GM19372 (cell line): ENCODE data around the gene RAD9A.

Experiments
- ATAC-seq: cut with Tn5 transposase; IDR thresholded peaks from one replicate; pipeline ENCODE4 v1.9.1; 2021; ENCODE audit warnings: mild to moderate bottlenecking, low read depth, moderate library complexity; ENCODE audit not compliant: unreplicated experiment

RAD9A gene

DNA sequence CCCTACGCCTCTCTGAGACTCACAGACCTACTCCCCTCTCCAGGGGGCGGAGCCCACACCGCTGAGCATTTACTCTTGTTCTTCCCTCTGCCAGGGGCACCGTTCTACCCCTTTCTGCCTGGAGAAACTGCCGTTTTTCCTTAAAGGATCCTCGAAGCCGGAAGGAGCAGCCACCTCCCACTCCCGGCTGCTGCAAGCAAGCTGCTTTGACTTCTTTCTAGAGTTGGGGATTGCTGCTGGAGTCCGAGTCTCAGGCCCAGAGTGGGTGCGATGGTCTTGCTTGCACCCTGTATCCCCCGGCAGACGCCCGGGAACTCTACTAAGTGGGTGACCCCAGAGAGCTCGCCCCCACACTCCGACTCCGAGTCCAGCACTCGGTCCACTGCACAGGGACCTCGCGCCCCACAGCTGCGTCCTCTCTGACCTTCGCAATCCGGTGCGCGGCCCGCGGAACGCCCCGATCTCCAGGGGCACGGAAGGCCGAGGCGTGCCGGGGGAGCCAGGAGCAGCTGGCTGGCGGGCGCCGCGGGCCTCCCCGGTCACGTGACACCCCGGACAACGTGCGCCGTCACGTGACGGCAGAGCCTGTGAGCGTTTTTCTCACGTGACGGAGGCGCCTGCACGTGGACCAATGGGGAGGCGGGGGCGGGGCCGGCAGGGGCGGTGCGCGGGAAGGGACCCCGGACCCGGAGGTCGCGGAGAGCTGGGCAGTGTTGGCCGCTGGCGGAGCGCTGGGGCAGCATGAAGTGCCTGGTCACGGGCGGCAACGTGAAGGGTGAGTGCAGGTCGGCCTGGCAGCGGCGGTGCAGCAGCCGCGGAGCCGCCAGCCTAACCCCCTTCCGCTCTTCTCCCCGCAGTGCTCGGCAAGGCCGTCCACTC lies at the start of gene RAD9A:
TSS of gene RAD9A (plus strand) at position 683 of the 879 bp plus-strand sequence. CDS start at position 742, 59 bp downstream.
- ATAC-seq, result peak; percentile 67

DNA sequence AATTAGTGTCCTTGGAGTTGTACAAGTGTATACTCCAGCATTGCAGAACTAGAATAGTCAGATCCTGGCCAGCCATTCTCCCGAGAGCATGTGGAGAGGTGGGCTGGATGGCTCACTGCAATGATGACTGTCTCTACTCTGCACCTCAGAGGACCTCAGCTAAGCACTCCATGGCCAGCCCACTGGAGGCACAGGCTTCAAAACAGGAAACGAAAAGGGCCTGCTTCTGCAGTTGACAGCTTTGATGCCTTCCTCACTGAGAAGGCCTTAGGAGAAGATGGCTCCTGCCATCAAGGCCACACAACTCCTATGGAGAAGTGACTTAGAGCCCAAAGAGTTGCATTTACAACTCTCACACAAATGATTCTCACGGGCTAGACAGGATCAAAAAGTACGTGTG lies 47.5 kb upstream of the RAD9A start:
- ATAC-seq, result no peak

DNA sequence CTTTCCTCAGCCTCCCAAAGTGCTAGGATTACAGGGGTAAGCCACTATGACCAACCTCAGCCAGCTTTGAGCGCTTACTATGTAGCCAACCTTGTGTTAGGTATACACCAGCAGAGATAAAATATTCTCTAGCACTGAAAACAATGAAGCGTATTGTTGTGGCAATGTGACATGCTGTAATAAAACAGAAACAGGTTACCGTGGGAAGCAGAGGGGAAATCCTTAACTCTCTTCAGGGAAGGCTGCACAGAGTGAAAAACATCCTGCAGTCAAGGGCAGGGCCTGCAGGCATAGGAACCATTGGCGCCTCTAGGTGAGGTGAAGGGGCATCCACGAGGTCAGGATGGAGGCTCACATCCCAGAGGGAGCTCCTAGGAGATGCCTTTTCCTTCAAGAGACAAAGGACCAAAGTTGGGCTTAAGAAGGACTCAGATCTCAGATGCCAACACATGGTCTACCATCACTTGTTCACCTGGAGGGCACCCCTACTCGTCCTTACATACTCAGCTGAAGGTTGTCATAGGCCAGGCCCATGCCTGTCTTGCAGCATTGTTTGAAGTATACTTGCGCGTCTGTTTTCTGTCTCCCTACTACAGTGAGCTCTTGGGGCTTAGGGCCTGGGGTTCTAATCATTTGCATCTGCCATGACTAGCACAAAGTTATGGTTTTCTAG lies 46.4 kb upstream of the RAD9A start:
- no peak for ATAC-seq

DNA sequence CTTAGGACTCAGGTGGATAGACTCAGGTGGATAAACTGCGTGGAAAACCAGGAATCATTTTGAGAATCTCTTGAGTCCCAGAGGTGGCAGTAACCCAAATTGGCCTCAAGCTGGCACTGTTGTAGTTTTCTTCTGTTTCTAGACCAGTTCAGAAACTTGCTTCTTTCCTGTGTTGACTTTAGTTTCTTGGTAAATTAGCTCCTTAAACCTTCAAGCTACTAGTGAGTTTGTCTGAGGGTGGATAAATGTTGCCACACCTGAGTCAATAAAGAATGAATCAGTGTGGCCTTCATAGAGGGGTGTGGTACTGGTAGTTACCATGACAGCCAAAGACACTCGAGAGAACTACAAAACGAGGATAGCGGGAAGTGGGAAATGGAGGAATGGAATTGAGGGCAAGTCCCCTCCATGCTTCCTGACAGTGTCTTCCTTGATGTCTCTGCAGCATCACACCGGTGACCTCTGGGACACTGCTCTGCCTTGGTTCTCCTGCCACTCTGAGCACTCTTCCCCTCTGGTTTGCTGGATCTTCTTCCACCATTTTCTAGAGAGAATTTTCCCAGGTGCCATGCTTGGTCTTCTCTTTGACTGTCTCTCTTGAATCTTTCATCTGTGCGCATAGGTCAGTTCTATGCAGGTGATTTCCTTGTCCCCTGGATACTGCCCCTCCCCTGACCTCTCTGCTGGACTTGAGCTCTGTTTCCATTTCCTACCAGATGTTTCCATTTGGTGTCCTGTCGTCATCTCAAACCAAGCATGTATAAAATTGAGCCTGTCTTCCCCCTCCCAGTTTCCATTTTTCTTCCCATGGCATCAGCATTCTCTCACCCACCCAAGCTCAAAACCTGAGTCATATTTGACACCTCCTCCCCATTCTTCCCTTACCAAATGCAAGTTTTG lies 45.6 kb upstream of the RAD9A start:
- no peak for ATAC-seq

DNA sequence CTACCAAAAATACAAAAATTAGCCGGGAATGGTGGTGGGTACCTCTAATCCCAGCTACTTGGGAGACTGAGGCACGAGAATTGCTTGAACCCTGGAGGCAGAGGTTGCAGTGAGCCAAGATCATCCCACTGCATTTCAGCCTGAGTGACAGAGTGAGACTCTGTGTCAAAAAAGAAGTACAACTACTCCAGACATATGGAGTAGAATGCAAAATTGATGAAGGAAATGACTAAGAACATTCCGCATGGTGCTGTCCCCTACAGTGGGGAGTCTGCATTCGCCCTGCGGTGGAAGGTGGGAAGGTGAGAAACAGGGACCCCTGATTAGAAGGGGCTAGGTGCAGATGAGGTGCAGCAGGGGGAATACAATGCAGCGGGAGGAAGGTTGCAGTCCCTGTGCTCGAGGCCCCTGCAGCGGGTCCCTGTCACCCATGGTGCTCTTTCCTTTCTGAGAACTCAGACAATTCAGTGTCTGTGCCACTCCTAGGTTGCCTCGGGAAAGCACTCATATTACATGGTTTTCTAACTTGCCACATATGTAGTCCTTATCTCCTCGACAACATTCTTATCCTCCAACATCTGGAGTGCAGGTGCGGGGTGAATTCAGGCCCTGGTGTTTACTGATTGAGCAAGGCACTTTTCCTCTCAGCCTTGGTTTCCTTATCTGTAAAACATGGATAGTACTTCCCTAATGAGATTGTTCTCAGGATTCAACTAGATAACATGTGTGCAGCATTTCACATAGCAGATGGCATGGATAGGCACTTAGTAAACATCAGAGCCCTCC lies 43.6 kb upstream of the RAD9A start:
- ATAC-seq, result no peak

DNA sequence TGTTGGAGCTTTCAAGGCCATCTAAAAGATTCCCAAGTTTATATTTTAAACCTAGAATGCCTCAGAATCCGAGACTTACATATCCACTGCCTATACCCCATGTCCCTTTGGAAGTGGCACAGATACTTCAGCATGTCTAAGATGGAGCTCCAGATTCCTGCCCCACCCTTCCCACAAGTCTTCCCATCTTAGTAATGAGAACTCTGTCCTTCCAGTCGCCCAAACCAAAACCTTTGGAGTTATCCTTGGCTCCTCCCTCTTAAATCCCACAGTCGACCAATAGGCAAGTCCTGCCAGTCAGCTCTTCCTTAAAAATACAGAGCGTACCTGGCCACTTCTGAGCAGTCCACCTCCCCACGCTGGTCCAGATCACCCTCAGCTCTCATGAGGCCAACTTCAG lies 42.8 kb upstream of the RAD9A start:
- ATAC-seq, result no peak

DNA sequence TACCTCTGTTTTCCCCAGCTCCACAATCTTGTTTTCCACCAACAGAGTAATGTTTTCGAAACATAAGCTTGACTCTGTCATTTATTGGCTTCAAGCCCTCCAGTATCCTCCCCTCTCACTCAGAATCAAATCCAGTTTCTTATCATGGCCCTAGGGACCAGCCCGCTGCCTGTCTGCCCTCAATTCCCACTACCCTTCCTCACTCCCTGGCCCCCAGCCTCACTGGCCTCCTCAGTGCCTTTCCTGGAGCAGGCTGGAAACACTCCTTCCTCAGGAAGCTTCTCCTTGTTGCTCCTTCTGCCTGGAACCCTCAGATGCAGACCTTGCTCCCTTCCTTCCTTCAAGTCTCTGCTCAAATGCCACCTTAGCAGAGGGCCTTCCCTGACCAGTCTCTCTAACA lies 42.3 kb upstream of the RAD9A start:
- no peak for ATAC-seq

DNA sequence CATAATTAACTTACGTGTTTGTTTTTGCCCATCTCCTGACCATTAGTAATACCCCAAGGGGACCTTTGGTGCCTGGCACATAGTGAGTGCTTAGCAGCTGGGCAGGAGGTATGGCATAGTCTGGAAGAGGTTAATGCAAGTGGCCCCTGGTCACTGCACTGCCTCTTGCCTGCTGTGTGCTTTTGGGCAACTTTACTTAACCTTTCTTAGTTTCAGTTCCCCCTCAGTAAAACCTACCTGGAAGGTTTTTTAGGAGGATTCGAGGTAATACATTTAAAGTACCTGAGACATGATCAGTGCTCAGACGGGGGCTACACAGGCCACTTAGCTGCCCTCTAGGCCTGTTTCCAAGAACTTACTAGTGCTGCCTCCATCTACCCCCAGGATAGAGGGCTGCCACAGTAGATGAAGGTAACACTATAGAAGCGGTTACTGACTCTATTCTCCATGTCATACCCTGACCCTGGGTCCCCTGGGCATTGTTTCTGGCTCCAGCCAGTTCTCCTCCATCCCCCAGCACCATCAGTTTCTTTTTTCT lies 41.8 kb upstream of the RAD9A start:
- ATAC-seq, result no peak

DNA sequence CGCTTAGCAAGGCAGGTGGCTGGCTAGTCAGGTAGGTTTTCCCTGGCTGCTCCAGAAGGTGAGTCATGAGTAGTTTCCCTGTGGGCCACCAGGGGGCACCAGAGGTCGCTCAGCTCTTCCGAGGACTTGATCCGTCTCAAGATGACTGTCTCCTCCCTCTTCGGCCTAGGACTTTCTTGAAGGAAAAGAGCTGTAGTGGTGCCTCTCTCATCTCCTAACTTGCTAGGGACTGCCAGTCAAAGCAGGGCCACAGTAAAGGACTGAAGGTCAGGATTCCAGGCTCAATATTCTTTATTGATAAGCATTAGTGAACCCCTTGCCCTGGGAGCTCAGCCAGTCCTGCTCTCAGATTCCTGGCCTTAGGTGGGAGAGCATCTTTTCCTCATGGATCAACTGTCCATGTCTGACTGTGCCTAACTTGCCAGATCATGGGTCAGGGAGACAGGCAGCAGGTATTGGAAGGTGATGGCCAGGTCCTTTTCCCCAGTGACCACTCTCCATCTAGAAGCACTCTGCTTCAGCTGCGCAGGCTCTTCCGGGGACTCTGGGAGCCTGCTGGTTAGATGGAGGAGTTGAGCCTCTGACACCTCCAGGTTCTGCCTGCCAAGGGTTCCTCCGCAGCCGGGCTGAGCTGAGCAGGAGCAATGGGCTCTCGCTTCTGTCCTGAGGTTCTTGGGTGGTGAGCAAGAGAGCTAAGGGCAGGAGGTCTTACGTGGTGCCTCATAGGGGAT lies 40.3 kb upstream of the RAD9A start:
- ATAC-seq, result no peak

DNA sequence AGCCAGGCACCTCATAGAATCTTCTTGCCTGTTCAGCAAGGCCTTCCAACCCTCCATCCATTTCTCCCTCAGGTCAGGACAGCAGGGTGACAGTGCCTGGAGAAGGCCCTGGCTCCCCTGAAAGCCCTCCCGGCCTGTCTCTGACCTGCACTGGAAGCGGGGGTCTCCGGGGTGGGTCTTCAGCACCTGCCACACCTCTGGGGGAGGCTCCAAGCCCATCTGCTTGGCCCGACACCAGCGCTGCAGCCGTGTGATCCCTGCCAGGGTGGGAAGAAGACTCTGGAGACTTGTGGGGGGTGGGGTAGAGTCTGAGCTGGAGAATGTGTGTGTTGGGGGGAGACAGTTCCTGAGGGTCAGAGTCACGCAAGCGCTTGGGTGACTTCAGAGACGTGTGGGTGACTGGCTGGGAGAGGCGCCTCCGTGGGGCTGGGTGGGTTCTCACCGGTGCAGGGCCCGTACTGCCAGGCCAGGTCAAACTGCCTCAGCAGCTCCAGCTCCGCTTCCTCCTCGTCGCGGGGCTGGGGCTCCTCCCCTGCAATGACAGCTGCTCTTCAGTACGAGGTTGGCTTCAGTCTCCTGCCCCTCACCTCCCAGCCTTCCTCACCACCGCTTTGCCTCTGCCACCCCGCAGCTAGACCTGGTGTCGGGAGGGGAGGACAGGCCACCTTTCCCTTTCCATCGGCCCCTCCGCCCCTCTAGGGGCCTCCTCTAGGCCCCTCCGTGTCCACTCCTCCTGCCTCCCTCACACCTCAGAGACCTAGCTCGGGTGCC lies 39.1 kb upstream of the RAD9A start:
- peak; percentile 4 for ATAC-seq

DNA sequence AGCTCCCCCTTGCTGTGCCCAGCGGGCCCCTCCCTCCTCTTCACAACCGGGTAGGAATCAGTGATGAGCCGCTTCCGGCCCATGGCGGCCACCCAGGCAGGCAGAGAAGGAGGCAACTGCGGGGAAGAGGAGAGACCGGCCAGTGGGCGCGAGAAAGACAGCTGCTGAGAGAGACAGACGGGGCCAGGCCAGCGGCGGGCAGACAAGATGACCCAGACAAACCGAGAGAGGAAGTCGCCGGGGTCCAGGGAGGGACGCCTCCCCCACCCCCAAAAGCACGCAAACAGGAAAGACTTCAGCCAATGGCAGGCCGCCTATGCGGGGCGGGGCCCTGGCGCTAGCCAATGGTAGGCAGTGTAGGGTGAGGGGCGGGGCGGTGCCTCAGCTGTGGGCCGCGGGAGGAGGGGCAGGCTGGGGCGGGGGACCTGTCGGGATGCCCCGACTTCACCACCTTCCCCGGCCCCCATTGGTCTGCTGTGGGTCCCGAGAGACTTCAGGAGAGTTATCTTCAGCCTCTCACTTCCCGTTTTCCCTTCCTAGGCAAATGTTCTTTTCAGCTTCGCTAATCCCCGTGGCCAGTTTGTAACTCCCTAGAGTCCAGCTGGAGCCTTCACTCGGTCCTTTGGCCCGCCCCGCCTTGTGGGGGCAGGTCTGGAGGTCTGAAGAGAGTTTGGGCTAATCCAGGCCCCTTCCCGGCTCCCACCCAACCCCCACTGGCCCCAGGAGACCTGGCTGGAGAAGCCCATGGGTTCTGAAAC lies 38.3 kb upstream of the RAD9A start, which contains the start of gene POLD4:
TSS of gene POLD4 (minus strand) at position 230 of the 758 bp plus-strand sequence. CDS start at position 83, 147 bp downstream.
- peak; percentile 87 for ATAC-seq

DNA sequence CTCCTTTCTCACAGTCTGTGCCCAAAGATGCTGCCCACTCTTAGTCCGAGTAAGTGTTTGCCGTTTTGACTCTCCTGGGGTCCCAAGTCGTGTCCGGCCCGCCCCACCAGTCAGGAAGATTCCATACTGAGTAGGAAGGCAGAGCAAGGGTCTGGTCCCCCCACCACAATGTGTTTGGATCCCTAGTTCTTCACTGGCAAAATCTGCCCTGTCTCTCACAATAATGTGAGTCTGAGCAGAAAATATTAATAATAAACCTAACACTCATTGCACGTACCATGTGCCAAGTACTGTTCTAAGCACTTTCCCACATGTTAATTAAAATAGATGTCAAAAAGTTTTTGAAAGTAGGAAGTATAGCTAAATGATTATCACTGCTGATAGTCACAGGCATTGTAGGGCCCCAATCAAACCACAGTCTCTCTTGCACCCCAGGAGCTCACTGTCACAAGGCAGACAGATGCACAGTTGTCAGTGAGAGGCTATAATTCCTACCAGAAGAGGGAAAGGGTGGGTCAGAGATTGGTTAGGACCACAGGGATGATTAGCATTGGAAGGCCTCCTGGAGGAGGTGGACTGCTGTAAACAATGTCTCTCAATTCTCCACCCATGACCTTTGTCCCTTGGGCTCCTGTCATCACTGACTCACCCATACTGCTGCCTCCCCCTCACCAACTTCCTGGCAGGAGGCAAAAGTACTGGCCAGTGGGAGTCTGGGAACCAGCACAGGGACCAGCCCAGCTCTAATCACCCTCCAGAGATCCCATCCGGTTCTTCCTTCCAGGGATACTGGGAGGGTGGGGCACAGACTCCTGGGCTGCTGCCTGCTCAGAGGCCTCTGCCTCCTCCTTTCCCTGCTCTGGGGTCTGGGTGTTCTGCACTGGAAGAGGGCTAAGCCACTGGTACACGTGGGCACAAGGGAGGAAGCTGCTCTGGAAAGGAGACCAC lies 37.4 kb upstream of the RAD9A start:
- no peak for ATAC-seq

DNA sequence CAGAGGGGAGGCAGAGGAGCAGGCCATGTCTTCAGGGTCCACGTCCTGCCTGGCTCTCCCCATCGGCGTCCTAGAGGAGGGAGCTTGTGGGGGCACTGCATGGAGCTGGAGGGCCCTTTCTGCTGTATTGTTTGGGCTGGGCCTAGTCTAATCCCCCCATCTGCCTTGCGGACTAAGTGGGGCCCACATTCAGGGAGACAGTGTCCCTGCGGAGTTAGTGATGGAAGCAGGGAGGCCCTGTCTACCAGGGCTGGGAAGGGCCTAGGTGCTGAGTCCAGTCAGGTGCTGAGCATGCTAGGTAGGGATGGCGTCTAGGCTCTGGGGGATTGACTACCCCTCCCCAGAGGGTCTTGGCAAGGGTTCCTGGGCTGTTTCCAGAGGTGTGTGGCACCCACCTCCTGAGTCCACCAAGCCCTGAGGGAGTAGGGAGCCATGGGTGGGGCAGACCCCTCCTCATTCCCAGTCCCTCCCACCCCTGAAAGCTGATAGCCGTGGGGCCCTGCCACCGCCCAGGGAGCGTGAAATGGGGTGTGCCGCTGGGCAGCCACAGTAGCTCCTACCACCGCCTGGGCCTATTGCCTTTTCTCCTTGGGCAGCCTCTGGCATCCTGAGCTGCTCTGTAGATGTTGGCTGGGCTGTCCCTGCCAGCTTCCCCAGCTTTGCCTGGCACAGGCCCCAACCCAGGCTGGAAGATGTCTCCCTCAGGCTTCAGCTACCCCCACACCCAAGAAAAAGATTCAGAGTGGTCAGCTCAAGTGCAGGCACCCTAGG lies 36.6 kb upstream of the RAD9A start:
- no peak for ATAC-seq

DNA sequence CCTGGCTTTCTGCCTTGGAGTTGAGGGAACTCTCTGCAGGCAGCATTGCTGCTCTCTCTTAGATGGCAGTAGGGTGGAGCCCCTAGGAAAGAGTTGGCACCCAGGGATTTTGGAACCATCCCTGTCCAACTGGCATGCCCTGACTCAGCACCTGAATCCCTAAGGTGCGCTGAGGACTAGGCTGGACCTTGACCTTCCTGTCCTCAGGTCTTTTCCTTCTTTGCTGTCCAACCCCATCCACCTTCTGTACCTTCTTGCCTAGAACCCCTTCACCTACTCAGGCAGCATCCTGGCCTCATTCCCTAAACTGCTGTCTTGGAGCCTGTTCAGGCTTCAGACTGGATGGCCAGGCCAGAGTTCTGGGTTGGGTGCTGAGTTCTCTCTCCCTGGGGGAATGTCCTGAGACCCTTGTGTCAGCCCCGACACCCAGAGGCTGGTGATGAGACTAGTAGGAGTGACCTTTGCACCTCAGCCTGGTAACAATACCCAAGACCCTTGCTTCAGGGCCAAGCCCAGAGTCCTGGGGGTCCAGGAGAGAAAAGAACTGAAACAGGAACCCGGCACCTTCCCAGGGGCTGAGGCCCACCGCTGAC lies 35.9 kb upstream of the RAD9A start:
- ATAC-seq, result no peak

DNA sequence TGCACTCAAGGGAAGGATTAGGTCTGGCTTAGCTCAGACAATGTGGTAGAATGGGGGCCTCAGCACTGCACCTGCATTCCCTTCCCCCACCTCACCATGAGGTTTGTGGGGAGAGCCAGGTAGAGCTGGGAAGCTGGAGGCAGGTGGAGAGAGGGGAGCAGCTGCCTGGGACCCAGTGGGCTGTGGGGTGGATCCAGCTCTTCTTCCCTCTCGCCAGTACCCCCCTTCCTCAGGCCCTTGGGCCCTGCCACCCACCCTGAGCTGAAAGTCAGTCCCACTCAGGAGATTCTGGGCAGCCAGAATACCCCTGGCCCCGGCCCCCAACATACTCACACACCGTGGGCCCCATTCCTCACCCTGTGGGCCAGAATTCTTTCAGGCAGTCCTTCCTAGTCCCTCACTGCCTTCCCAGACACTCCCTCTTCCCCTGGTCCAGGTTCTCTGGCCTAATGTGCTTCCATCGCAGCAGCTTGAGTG lies 35.4 kb upstream of the RAD9A start:
- no peak for ATAC-seq
